Heart left ventricle (tissue), 13 donors: Measurements from ENCODE around the gene PCP4.

Experiments used
- CTCF ChIP-seq, 12 donors: fragments of 200-600 bp; sonication (generic) in 4 of 12; IDR thresholded peaks; one replicate each; pipeline versions ENCODE4 v1.5.0 to v1.8.0; 2018 to 2022; ENCODE audit warnings: antibody characterized with exemption in 12 of 12, mild to moderate bottlenecking in 5 of 12
- POLR2A ChIP-seq, 2 donors: fragments of 450-650 bp; IDR thresholded peaks; one replicate each; pipeline ENCODE4 v1.6.1; 2017; ENCODE audit warnings: antibody characterized with exemption in 2 of 2, mild to moderate bottlenecking in 2 of 2, moderate library complexity in 2 of 2
- donor health status: ischemic (EF 13 %, LVEDD 7.1; RV severe dilation, severe dysfunction).
- donor health status: DM: no; HTN: yes; CAD: no.
- donor health status: DM: no; HTN: no; CAD: no.
- donor health status: ischemic (EF 25% LVEDD 6.9; RV normal size, moderate dysfunction).
- donor health status: ischemic (EF 25% LVEDD 5.7; RV mildly dilated, moderate dysfunction).
- donor health status: ischemic (EF 35%, LVEDD 5.7; RV mildly dilated, moderate dysfunction).
- donor health status: nonischemic (EF 11% LVEDD 7.7; RV severe dilation, severe dysfunction).
- donor health status: DM: yes; HTN: yes; CAD: no.
- donor health status: PGD.
- donor health status: ischemic (EF 29% LVEDD 5.4; RV normal size, mild dysfunction).
- donor health status: nonischemic (EF 23%, LVEDD 6.1; RV moderate dilation, normal function).

- TF ChIP-seq CTCF (IDR thresholded peaks at IDR 0.05) (no peak), POLR2A (IDR thresholded peaks at IDR 0.05) (no peak)
Observed at GRCh38 chr21:39935716-39936115, 68.5 kb downstream of the PCP4 start.
